SK-N-SH treated with all-trans-retinoic acid at 6 μM for 48 hours (cell line): Measurements from ENCODE around the gene FNDC8.

Experiments
- ATAC-seq: fragments of 200-7000 bp; cut with Tn5 transposase; 3 replicates; pipeline ENCODE4 v1.9.1; 2020; ENCODE audit warnings: mild to moderate bottlenecking, moderate library complexity
- ARNTL ChIP-seq: fragments of 450-650 bp; formaldehyde crosslinking; IDR thresholded peaks from 2 replicates; pipeline ENCODE4 v1.5.0; 2020; ENCODE audit warnings: low read depth, mild to moderate bottlenecking, moderate library complexity, borderline replicate concordance
- CREB5 ChIP-seq: fragments of 250-450 bp; sonication (Bioruptor Pico); IDR thresholded peaks from 2 replicates; pipeline ENCODE4 v1.5.1; 2020; ENCODE audit warnings: low read depth, mild to moderate bottlenecking, moderate library complexity
- CSRNP3 ChIP-seq: fragments of 250-450 bp; sonication (Bioruptor Pico); IDR thresholded peaks from 2 replicates; pipeline ENCODE4 v1.5.1; 2021; ENCODE audit warnings: mild to moderate bottlenecking, moderate library complexity
- ESRRG ChIP-seq: fragments of 250-450 bp; sonication (Bioruptor Pico); IDR thresholded peaks from 2 replicates; pipeline ENCODE4 v1.6.1; 2021; ENCODE audit warnings: mild to moderate bottlenecking
- GLIS3 ChIP-seq: fragments of 250-450 bp; sonication (Bioruptor Pico); IDR thresholded peaks from 2 replicates; pipeline ENCODE4 v1.5.0; 2020; ENCODE audit warnings: mild to moderate bottlenecking, moderate library complexity
- ISL1 ChIP-seq: fragments of 250-450 bp; sonication (Bioruptor Pico); IDR thresholded peaks from 2 replicates; pipeline ENCODE4 v2.1.2; 2022; ENCODE audit warnings: mild to moderate bottlenecking, moderate library complexity
- OSR1 ChIP-seq: fragments of 250-450 bp; sonication (Bioruptor Pico); IDR thresholded peaks from 2 replicates; pipeline ENCODE4 v1.8.0; 2022; ENCODE audit warnings: moderate library complexity, mild to moderate bottlenecking, inconsistent platforms
- PATZ1 ChIP-seq: fragments of 250-450 bp; sonication (Bioruptor Pico); IDR thresholded peaks from 2 replicates; pipeline ENCODE4 v1.8.0; 2020; ENCODE audit warnings: mild to moderate bottlenecking, moderate library complexity, borderline replicate concordance
- POU6F1 ChIP-seq: fragments of 250-450 bp; sonication (Bioruptor Pico); IDR thresholded peaks from 2 replicates; pipeline ENCODE4 v1.8.0; 2021; ENCODE audit warnings: low read depth, mild to moderate bottlenecking, moderate library complexity, borderline replicate concordance
- PPARA ChIP-seq: fragments of 250-450 bp; sonication (Bioruptor Pico); IDR thresholded peaks from 2 replicates; pipeline ENCODE4 v1.5.0; 2020; ENCODE audit warnings: mild to moderate bottlenecking, borderline replicate concordance
- RARB ChIP-seq: fragments of 250-450 bp; sonication (Bioruptor Pico); IDR thresholded peaks from 2 replicates; pipeline ENCODE4 v1.8.0; 2021; ENCODE audit warnings: mild to moderate bottlenecking, moderate library complexity
- SNAI2 ChIP-seq: fragments of 250-450 bp; sonication (Bioruptor Pico); IDR thresholded peaks from 2 replicates; pipeline ENCODE4 v1.5.0; 2020; ENCODE audit warnings: mild to moderate bottlenecking, moderate library complexity
- TCF4 ChIP-seq: fragments of 250-450 bp; sonication (Bioruptor Pico); IDR thresholded peaks from 2 replicates; pipeline ENCODE4 v1.8.0; 2021; ENCODE audit warnings: mild to moderate bottlenecking, moderate library complexity, borderline replicate concordance
- TOX ChIP-seq: fragments of 250-450 bp; sonication (Bioruptor Pico); IDR thresholded peaks from 2 replicates; pipeline ENCODE4 v1.8.0; 2021; ENCODE audit warnings: mild to moderate bottlenecking, moderate library complexity, borderline replicate concordance
- TSHZ2 ChIP-seq: fragments of 250-450 bp; sonication (Bioruptor Pico); IDR thresholded peaks from 2 replicates; pipeline ENCODE4 v1.5.0; 2020; ENCODE audit warnings: mild to moderate bottlenecking, moderate library complexity
- ZC3H10 ChIP-seq: fragments of 250-450 bp; sonication (Bioruptor Pico); IDR thresholded peaks from 2 replicates; pipeline ENCODE4 v1.5.1; 2021; ENCODE audit warnings: mild to moderate bottlenecking, moderate library complexity
- ZFP3 ChIP-seq: fragments of 250-450 bp; sonication (Bioruptor Pico); IDR thresholded peaks from 2 replicates; pipeline ENCODE4 v1.5.0; 2020; ENCODE audit warnings: mild to moderate bottlenecking, moderate library complexity
- ZFP30 ChIP-seq: fragments of 450-650 bp; formaldehyde crosslinking; IDR thresholded peaks from 2 replicates; pipeline ENCODE4 v1.5.0; 2022; ENCODE audit warnings: mild to moderate bottlenecking, moderate library complexity
- ZNF565 ChIP-seq: fragments of 450-650 bp; formaldehyde crosslinking; conservative IDR thresholded peaks from 2 replicates; pipeline ENCODE4 v1.5.0; 2020; ENCODE audit warnings: low read depth, mild to moderate bottlenecking, moderate library complexity
- ZNF70 ChIP-seq: fragments of 450-650 bp; formaldehyde crosslinking; IDR thresholded peaks from 2 replicates; pipeline ENCODE4 v1.5.0; 2020; ENCODE audit warnings: mild to moderate bottlenecking, moderate library complexity
- ZNF8 ChIP-seq: fragments of 450-650 bp; formaldehyde crosslinking; IDR thresholded peaks from 2 replicates; pipeline ENCODE4 v1.5.0; 2020; ENCODE audit warnings: mild to moderate bottlenecking, moderate library complexity

Gene FNDC8

GRCh38 chr17:35167666-35168065 is 46.3 kb downstream of the FNDC8 start (continued):
- TF ChIP-seq TOX: no peak

- no peak for TF ChIP-seq SNAI2 (CRISPR knock-in tag)
- TF ChIP-seq TCF4 (CRISPR knock-in tag): no peak
- TF ChIP-seq ISL1 (CRISPR knock-in tag): no peak
- no peak for TF ChIP-seq CSRNP3 (CRISPR knock-in tag)
- no peak for TF ChIP-seq ESRRG (CRISPR knock-in tag)
- no peak for TF ChIP-seq ZFP30
- no peak for TF ChIP-seq RARB
- TF ChIP-seq ARNTL (CRISPR knock-in tag): no peak
- no peak for TF ChIP-seq OSR1 (CRISPR knock-in tag)
- no peak for TF ChIP-seq CREB5
- no peak for TF ChIP-seq TOX
- no peak for TF ChIP-seq ZNF70 (CRISPR knock-in tag)
- no peak for ATAC-seq
These were observed 48.5 kb downstream of the FNDC8 start for GRCh38 chr17:35169835-35170363.

- no peak for TF ChIP-seq ZFP30
- TF ChIP-seq TSHZ2: no peak
- TF ChIP-seq ARNTL (CRISPR knock-in tag): no peak
- no peak for TF ChIP-seq ZC3H10 (CRISPR knock-in tag)
- no peak for TF ChIP-seq TCF4 (CRISPR knock-in tag)
- TF ChIP-seq ZNF70 (CRISPR knock-in tag): no peak
- TF ChIP-seq CREB5: no peak
- TF ChIP-seq CSRNP3 (CRISPR knock-in tag): no peak
- TF ChIP-seq ZNF8: no peak
- no peak for TF ChIP-seq OSR1 (CRISPR knock-in tag)
- TF ChIP-seq ISL1 (CRISPR knock-in tag): no peak
- TF ChIP-seq POU6F1 (CRISPR knock-in tag): no peak
- TF ChIP-seq RARB: no peak
- TF ChIP-seq PPARA (CRISPR knock-in tag): no peak
- no peak for TF ChIP-seq GLIS3 (CRISPR knock-in tag)
- no peak for TF ChIP-seq ZFP3 (CRISPR knock-in tag)
- TF ChIP-seq ZNF565 (CRISPR knock-in tag): no peak
- TF ChIP-seq PATZ1: no peak
- peak; percentile 61 for ATAC-seq
These were observed 49.8 kb downstream of the FNDC8 start for GRCh38 chr17:35170968-35171771.
